Neural progenitor cell (in vitro differentiated cells): ENCODE data around the gene VEPH1. TPM values are rescaled to one million over a fixed set of nuclear protein-coding genes. Genes with fewer than 3 reads are reported as not detected.

Experiments
- DNase-seq: peaks from one replicate; pipeline ENCODE4 v3.0.0-alpha.2; 2016; ENCODE audit warnings: low spot score
- H2AFZ ChIP-seq: fragments of 200-600 bp; sonication (generic); replicated peaks from 2 replicates; pipeline ENCODE4 v1.6.1; 2016; ENCODE audit warnings: antibody characterized with exemption
- H3F3A ChIP-seq: fragments of 200-600 bp; sonication (generic); 2 replicates; pipeline ENCODE4 v1.6.1; 2016; ENCODE audit warnings: antibody characterized with exemption, low read depth
- H3K27ac ChIP-seq: fragments of 200-600 bp; sonication (generic); 2 replicates; pipeline ENCODE4 v1.5.1; 2016; ENCODE audit warnings: mild to moderate bottlenecking
- H3K27me3 ChIP-seq: fragments of 200-600 bp; sonication (generic); 2 replicates; pipeline ENCODE4 v1.6.1; 2016; ENCODE audit warnings: mild to moderate bottlenecking, moderate library complexity
- H3K36me3 ChIP-seq: fragments of 200-600 bp; sonication (generic); 2 replicates; pipeline ENCODE4 v1.5.1; 2016
- H3K4me1 ChIP-seq: fragments of 200-600 bp; sonication (generic); 2 replicates; pipeline ENCODE4 v1.6.1; 2016; ENCODE audit warnings: mixed run types
- H3K4me2 ChIP-seq: fragments of 200-600 bp; sonication (generic); 2 replicates; pipeline ENCODE4 v1.6.1; 2016
- H3K4me3 ChIP-seq: fragments of 200-600 bp; sonication (generic); 2 replicates; pipeline ENCODE4 v1.5.1; 2016
- H3K79me2 ChIP-seq: fragments of 200-600 bp; sonication (generic); 2 replicates; pipeline ENCODE4 v1.6.1; 2016; ENCODE audit warnings: low read depth
- H3K9ac ChIP-seq: fragments of 200-600 bp; sonication (generic); 2 replicates; pipeline ENCODE4 v1.6.1; 2016
- H3K9me3 ChIP-seq: fragments of 200-600 bp; sonication (generic); 2 replicates; pipeline ENCODE4 v1.5.1; 2016; ENCODE audit warnings: low read depth
- H4K20me1 ChIP-seq: fragments of 200-600 bp; sonication (generic); 2 replicates; pipeline ENCODE4 v1.6.1; 2016; ENCODE audit warnings: low read depth
- H3K27ac Mint-ChIP-seq: 3 replicates; pipeline ENCODE4 v1.8.0; 2021; ENCODE audit warnings: mixed read lengths
- H3K27me3 Mint-ChIP-seq: 2 replicates; pipeline ENCODE4 v1.8.0; 2022; ENCODE audit warnings: low read depth, mild to moderate bottlenecking, inconsistent platforms, moderate library complexity, mixed read lengths; ENCODE audit not compliant: insufficient read depth
- H3K36me3 Mint-ChIP-seq: 3 replicates; pipeline ENCODE4 v1.8.0; 2021; ENCODE audit warnings: mixed read lengths
- H3K4me1 Mint-ChIP-seq: 3 replicates; pipeline ENCODE4 v1.8.0; 2021; ENCODE audit warnings: mixed read lengths
- H3K4me3 Mint-ChIP-seq: 3 replicates; pipeline ENCODE4 v1.8.0; 2021; ENCODE audit warnings: mild to moderate bottlenecking, moderate library complexity, mixed read lengths
- H3K9me3 Mint-ChIP-seq: 3 replicates; pipeline ENCODE4 v1.8.0; 2020; ENCODE audit warnings: mixed read lengths
- CTCF ChIP-seq: fragments of 200-600 bp; sonication (generic); IDR thresholded peaks from 2 replicates; pipeline ENCODE4 v1.5.1; 2017; ENCODE audit warnings: antibody characterized with exemption, mild to moderate bottlenecking
- EZH2 ChIP-seq: fragments of 200-600 bp; sonication (generic); IDR thresholded peaks from 2 replicates; pipeline ENCODE4 v1.6.1; 2017; ENCODE audit warnings: antibody characterized with exemption, mild to moderate bottlenecking, moderate library complexity
- EZH2phosphoT487 ChIP-seq: fragments of 200-600 bp; sonication (generic); IDR thresholded peaks from 2 replicates; pipeline ENCODE4 v1.6.1; 2017; ENCODE audit warnings: antibody characterized with exemption
- total RNA-seq: library from RNA; depleted of rRNA; stranded (reverse); fragments of >200 nt; gene quantifications from 2 replicates; pipeline ENCODE4 v1.2.3, GENCODE V29; 2015; ENCODE audit warnings: low replicate concordance

VEPH1 gene
- total RNA-seq: 0.96 TPM in 1 of 2 replicates, not detected in the other

GRCh38 chr3:157502916-157503595, at the start of gene VEPH1:
Gene VEPH1 (minus strand): TSS chr3:157503416. CDS start chr3:157495349, 8,067 bp downstream.
- H3K27me3 Mint-ChIP-seq: no peaks in the 10 kb centered on the region
- TF ChIP-seq EZH2phosphoT487: no peak
- TF ChIP-seq CTCF: no peak
- no peak for TF ChIP-seq EZH2
- H3K9ac ChIP-seq: no peak within 1 kb of the TSS
- peak within 1 kb of the TSS; percentile 77 for H3K27ac Mint-ChIP-seq
- no peaks in the 10 kb centered on the region for H3K36me3 ChIP-seq
- no peak within 1 kb of the TSS for H2AFZ ChIP-seq
- H3K9me3 Mint-ChIP-seq: no peaks in the 10 kb centered on the region
- no peak within 1 kb of the TSS for H3K4me3 ChIP-seq
- H3K4me2 ChIP-seq: peak within 1 kb of the TSS; percentile 53
- peaks cover 14% of the 10 kb centered on the region for H3K27me3 ChIP-seq
- peaks cover 60% of the 10 kb centered on the region for H3K4me1 Mint-ChIP-seq
- peaks cover 3% of the 10 kb centered on the region for H3K36me3 Mint-ChIP-seq
- peaks cover 40% of the 10 kb centered on the region for H3K4me1 ChIP-seq
- peak; percentile 56 for DNase-seq
- peaks cover 34% of the 10 kb centered on the region for H3F3A ChIP-seq
- H3K27ac ChIP-seq: no peak within 1 kb of the TSS
- H3K79me2 ChIP-seq: no peaks in the 10 kb centered on the region
- no peaks in the 10 kb centered on the region for H3K9me3 ChIP-seq
- peaks cover 3% of the 10 kb centered on the region for H4K20me1 ChIP-seq
- H3K4me3 Mint-ChIP-seq: peak within 1 kb of the TSS; percentile 81

GRCh38 chr3:157551961-157552360, 48.7 kb upstream of the VEPH1 start:
- Histone ChIP-seq H3K27me3 (no peaks in the 10 kb centered on the region), H3K27ac (no peak overlapping the region), H3K79me2 (no peaks in the 10 kb centered on the region), H3K36me3 (peaks cover 5% of the 10 kb centered on the region), H4K20me1 (no peaks in the 10 kb centered on the region), H3K4me1 (no peaks in the 10 kb centered on the region), H2AFZ (no peak overlapping the region), H3K9me3 (no peaks in the 10 kb centered on the region), H3K9ac (no peak overlapping the region), H3K4me3 (no peak overlapping the region), H3K4me2 (no peak overlapping the region), H3F3A (no peaks in the 10 kb centered on the region)
- Mint-ChIP-seq H3K27me3 (no peaks in the 10 kb centered on the region), H3K4me1 (no peaks in the 10 kb centered on the region), H3K9me3 (peaks cover 6% of the 10 kb centered on the region), H3K27ac (no peak overlapping the region), H3K4me3 (no peak overlapping the region), H3K36me3 (no peaks in the 10 kb centered on the region)
- TF ChIP-seq CTCF: no peak
- TF ChIP-seq EZH2: no peak
- TF ChIP-seq EZH2phosphoT487: no peak
- DNase-seq: no peak

- H2AFZ ChIP-seq: no peak overlapping the region
- H3K36me3 ChIP-seq: no peaks in the 10 kb centered on the region
- no peak overlapping the region for H3K4me2 ChIP-seq
- H3K36me3 Mint-ChIP-seq: no peaks in the 10 kb centered on the region
- H3F3A ChIP-seq: no peaks in the 10 kb centered on the region
- no peak overlapping the region for H3K27ac Mint-ChIP-seq
- H4K20me1 ChIP-seq: no peaks in the 10 kb centered on the region
- no peak overlapping the region for H3K4me3 Mint-ChIP-seq
- no peak for DNase-seq
- no peak overlapping the region for H3K9ac ChIP-seq
- no peaks in the 10 kb centered on the region for H3K79me2 ChIP-seq
- no peak for TF ChIP-seq CTCF
- TF ChIP-seq EZH2: no peak
- TF ChIP-seq EZH2phosphoT487: no peak
- H3K9me3 ChIP-seq: no peaks in the 10 kb centered on the region
- H3K4me1 Mint-ChIP-seq: no peaks in the 10 kb centered on the region
- H3K27ac ChIP-seq: no peak overlapping the region
- no peaks in the 10 kb centered on the region for H3K27me3 Mint-ChIP-seq
- H3K4me3 ChIP-seq: no peak overlapping the region
- H3K9me3 Mint-ChIP-seq: peaks cover 6% of the 10 kb centered on the region
- H3K27me3 ChIP-seq: peaks cover 6% of the 10 kb centered on the region
- H3K4me1 ChIP-seq: no peaks in the 10 kb centered on the region
Observed at GRCh38 chr3:157549498-157549897, 46.3 kb upstream of the VEPH1 start.
